MM.1S (cell line): Measurements from ENCODE around the gene TAB2.

Experiments
- EZH2 ChIP-seq: fragments of 300-600 bp; sonication (generic); optimal IDR thresholded peaks from 2 replicates; pipeline ENCODE3; 2017; ENCODE audit warnings: low read depth, mild to moderate bottlenecking, antibody characterized with exemption, low read length, mixed read lengths
- TF ChIP-seq, protein P1 (sequence below): fragments of 300-600 bp; sonication (generic); IDR thresholded peaks from 2 replicates; pipeline ENCODE4 v1.5.1; 2016; ENCODE audit warnings: antibody characterized with exemption, low read length, mixed read lengths

DNA sequence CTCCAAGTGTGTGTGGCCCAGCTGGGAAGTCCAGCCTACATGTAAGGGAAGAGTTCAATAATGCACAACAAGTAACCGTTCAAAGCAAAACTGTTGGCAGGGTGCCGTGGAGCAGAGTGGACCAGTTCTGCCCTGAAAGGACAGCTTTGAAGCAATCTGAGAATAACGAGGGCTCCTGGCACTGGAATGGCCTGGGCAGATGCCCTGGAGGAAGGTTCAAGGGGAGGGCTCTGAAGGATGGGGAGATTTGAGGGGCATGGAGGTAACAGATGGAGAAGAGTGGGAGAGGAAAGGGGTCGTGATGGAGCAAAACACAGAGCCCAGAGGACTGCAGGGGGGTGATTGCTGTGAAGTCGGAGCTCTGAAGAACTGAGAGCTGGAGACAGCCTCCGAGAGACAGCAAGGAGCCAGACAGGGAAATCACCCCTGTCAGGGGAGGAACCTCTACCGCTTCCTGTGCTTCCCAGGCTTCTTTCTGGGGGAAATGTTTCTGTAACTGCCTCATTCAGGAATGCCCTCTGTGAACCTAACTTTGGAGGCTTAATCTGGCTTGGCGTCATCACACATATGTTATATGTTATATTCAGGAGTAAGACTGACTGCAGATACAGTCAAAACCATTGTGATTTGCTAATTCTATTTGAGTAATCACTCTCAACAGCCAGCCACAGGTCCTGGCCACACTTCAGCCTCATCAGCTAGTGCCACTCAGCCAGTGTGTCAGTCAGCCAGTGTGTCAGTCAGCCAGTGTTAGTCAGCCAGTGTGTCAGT is 126.1 kb downstream of the TAB2 start:
- TF ChIP-seq, protein P1, sequence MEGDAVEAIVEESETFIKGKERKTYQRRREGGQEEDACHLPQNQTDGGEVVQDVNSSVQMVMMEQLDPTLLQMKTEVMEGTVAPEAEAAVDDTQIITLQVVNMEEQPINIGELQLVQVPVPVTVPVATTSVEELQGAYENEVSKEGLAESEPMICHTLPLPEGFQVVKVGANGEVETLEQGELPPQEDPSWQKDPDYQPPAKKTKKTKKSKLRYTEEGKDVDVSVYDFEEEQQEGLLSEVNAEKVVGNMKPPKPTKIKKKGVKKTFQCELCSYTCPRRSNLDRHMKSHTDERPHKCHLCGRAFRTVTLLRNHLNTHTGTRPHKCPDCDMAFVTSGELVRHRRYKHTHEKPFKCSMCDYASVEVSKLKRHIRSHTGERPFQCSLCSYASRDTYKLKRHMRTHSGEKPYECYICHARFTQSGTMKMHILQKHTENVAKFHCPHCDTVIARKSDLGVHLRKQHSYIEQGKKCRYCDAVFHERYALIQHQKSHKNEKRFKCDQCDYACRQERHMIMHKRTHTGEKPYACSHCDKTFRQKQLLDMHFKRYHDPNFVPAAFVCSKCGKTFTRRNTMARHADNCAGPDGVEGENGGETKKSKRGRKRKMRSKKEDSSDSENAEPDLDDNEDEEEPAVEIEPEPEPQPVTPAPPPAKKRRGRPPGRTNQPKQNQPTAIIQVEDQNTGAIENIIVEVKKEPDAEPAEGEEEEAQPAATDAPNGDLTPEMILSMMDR, result no peak
- TF ChIP-seq EZH2, result no peak
